SJCRH30 (cell line): Measurements from ENCODE around the gene RABGAP1L. TPM values are rescaled to one million over a fixed set of nuclear protein-coding genes. Genes with fewer than 3 reads are reported as not detected.
A peak's percentile ranks its signal among the peaks of the same experiment; 100 is the strongest.
"Not testable (repeated sequence)": the region's sequence is repeated elsewhere in the genome, so short reads cannot be mapped to it uniquely, and the experiment has no call there.

Experiments
- DNase-seq, 2 experiments: peaks; one replicate each; pipeline ENCODE4 v3.0.0-alpha.2; 2015 to 2020
- H3K27ac ChIP-seq: fragments of 250-450 bp; sonication (Bioruptor Pico); 2 replicates; pipeline ENCODE4 v1.5.1; 2020; ENCODE audit warnings: mild to moderate bottlenecking, moderate library complexity
- H3K27me3 ChIP-seq: fragments of 250-450 bp; sonication (Bioruptor Pico); 2 replicates; pipeline ENCODE4 v1.5.1; 2020; ENCODE audit warnings: mild to moderate bottlenecking, moderate library complexity
- H3K36me3 ChIP-seq: fragments of 250-450 bp; sonication (Bioruptor Pico); 2 replicates; pipeline ENCODE4 v1.5.1; 2020; ENCODE audit warnings: mild to moderate bottlenecking, moderate library complexity
- H3K4me1 ChIP-seq: fragments of 250-450 bp; sonication (Bioruptor Pico); 2 replicates; pipeline ENCODE4 v1.5.1; 2020; ENCODE audit warnings: mild to moderate bottlenecking, moderate library complexity
- H3K4me3 ChIP-seq: fragments of 250-450 bp; sonication (Bioruptor Pico); 2 replicates; pipeline ENCODE4 v1.5.1; 2020; ENCODE audit warnings: mild to moderate bottlenecking, moderate library complexity
- H3K9me3 ChIP-seq: fragments of 250-450 bp; sonication (Bioruptor Pico); replicated peaks from 2 replicates; pipeline ENCODE4 v1.5.1; 2020; ENCODE audit warnings: mild to moderate bottlenecking, moderate library complexity
- total RNA-seq: library from RNA; depleted of rRNA; stranded (reverse); fragments of >200 nt; shearing (Covaris generic); gene quantifications from 2 replicates; pipeline ENCODE4 v1.2.3, GENCODE V29; 2014

The RABGAP1L gene
- total RNA-seq, 1 experiment from 2014 or later, result 22.6 TPM

DNA sequence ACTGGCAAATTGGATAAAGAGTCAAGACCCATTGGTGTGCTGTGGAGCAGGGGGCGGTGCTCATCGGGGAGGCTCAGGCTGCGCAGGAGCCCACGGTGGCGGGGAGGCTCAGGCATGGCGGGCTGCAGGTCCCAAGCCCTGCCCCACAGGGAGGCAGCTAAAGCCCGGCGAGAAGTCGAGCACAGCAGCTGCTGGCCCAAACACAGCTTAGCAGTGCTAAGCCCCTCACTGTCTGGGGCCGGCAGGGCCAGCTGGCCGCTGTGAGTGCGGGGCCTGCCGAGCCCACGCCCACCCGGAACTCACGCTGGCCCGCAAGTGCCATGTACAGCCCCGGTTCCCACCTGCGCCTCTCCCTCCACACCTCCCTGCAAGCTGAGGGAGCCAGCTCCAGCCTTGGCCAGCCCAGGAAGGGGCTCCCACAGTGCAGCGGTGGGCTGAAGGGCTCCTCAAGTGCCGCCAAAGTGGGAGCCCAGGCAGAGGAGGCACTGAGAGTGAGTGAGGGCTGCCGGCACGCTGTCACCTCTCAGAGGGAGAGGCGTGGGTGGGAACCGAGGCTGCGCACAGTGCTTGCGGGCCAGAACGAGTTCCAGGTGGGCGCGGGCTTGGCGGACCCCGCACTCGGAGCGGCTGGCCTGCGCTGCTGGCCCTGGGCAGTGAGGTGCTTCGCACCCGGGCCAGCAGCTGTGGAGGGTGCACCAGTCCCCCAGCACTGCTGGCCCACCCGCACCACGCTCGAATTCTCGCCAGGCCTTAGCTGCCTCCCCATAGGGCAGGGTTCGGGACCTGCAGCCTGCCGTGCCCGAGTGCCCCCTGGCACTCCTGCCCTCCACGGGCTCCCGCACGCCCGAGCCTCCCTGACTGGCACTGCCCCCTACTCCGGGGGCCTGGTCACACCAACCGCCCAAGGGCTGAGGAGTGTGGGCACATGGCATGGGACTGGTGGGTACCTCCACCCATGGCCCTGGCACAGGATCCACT is 551.8 kb downstream of the RABGAP1L start:
- no peak overlapping the region for H3K27ac ChIP-seq
- no peaks in the 10 kb centered on the region for H3K27me3 ChIP-seq
- no peaks in the 10 kb centered on the region for H3K36me3 ChIP-seq
- H3K9me3 ChIP-seq, result no peaks in the 10 kb centered on the region
- no peak overlapping the region for H3K4me3 ChIP-seq
- no peaks in the 10 kb centered on the region for H3K4me1 ChIP-seq
- DNase-seq, result no peak

DNA sequence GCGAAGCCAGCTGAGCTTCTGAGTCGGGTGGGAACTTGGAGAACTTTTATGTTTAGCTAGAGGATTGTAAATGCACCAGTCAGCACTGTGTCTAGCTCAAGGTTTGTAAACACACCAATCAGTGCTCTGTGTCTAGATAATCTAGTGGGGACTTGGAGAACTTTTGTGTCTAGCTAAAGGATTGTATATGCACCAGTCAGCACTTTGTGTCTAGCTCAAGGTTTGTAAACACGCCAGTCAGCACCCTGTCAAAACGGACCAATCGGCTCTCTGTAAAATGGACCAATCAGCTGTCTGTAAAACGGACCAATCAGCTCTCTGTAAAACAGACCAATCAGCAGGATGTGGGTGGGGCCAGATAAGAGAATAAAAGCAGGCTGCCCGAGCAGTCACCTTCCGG is 552.5 kb downstream of the RABGAP1L start:
- H3K9me3 ChIP-seq, DNase-seq, H3K4me3 ChIP-seq, H3K36me3 ChIP-seq, H3K4me1 ChIP-seq, H3K27ac ChIP-seq, H3K27me3 ChIP-seq: not testable (repeated sequence)

- Histone ChIP-seq H3K4me3 (no peak overlapping the region), H3K4me1 (no peaks in the 10 kb centered on the region), H3K36me3 (no peaks in the 10 kb centered on the region), H3K9me3 (no peaks in the 10 kb centered on the region), H3K27ac (no peak overlapping the region), H3K27me3 (no peaks in the 10 kb centered on the region)
- no peak for DNase-seq
Observed at GRCh38 chr1:174712541-174712940, 553.2 kb downstream of the RABGAP1L start.

- no peak overlapping the region for H3K27ac ChIP-seq
- H3K9me3 ChIP-seq, result no peaks in the 10 kb centered on the region
- H3K4me1 ChIP-seq, result no peaks in the 10 kb centered on the region
- H3K36me3 ChIP-seq, result no peaks in the 10 kb centered on the region
- H3K27me3 ChIP-seq, result no peaks in the 10 kb centered on the region
- H3K4me3 ChIP-seq, result no peak overlapping the region
- peak in 1 of 2 experiments; percentile 8 for DNase-seq
Observed at GRCh38 chr1:174713796-174714195, 554.5 kb downstream of the RABGAP1L start.

DNA sequence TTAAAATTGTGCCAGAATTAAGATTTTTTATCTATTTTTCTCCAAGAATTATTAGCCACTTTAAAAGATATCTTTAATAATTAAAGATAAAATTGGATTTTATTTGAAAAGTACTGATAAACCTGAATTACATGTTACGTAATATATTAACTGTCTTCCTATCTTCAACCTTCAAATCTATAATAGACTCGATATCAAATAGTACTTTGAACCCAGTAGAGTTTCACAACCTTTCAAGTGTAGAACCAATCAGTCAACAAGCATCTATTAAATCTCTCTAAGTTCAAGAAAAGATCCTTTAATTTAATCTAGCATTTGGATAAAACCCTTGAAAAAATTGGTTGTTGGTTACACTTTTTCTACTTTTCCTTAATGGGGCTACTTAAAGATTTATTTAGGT is 559.9 kb downstream of the RABGAP1L start:
- DNase-seq, result no peak
- Histone ChIP-seq H3K36me3 (no peaks in the 10 kb centered on the region), H3K9me3 (no peaks in the 10 kb centered on the region), H3K27ac (no peak overlapping the region), H3K4me1 (no peaks in the 10 kb centered on the region), H3K27me3 (no peaks in the 10 kb centered on the region), H3K4me3 (no peak overlapping the region)

DNA sequence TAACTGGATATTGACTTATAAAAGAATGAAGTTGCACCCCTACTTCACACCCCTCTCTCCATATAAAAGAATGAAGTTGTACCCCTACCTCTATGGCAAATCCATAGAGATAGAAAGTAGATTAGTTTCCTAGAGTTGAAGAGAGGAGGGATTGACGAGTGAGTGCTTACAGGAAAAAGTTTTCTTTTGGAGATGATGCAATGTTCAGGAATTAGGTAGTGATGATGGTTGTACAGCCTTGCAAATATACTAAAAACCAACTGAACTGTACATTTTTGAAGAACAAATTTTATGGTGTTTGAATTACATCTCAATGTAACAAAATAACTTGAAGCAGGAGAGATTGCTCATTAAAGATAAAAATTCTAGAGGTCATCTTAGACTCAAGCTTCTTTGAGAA is 561.3 kb downstream of the RABGAP1L start:
- no peak overlapping the region for H3K27ac ChIP-seq
- no peaks in the 10 kb centered on the region for H3K9me3 ChIP-seq
- no peaks in the 10 kb centered on the region for H3K27me3 ChIP-seq
- H3K4me3 ChIP-seq, result no peak overlapping the region
- H3K36me3 ChIP-seq, result no peaks in the 10 kb centered on the region
- no peak for DNase-seq
- H3K4me1 ChIP-seq, result no peaks in the 10 kb centered on the region

GRCh38 chr1:174721246-174721645 is 561.9 kb downstream of the RABGAP1L start:
- Histone ChIP-seq H3K27me3 (no peaks in the 10 kb centered on the region), H3K9me3 (no peaks in the 10 kb centered on the region), H3K4me1 (no peaks in the 10 kb centered on the region), H3K27ac (no peak overlapping the region), H3K36me3 (no peaks in the 10 kb centered on the region), H3K4me3 (no peak overlapping the region)
- DNase-seq, result no peak

DNA sequence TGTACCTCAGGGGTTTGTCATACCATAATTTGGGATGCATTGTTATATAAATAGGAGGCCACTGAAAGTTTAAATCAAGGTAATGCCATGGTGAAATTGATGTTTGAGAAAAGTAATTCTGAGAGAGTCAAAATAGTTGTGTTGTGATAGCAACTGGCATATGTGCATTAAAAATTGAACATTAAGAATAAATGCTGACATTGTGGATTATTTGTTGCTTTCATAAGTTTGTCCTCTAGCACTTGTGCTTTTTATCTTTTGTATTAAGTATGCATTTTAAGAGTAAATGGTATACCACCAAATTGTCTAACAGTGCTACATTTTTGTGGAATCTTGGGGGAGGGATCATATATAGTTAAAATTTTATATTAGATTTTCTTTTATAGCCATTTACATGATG is 564.5 kb downstream of the RABGAP1L start:
- Histone ChIP-seq H3K9me3 (no peaks in the 10 kb centered on the region), H3K36me3 (no peaks in the 10 kb centered on the region), H3K4me3 (no peak overlapping the region), H3K27ac (no peak overlapping the region), H3K4me1 (no peaks in the 10 kb centered on the region), H3K27me3 (no peaks in the 10 kb centered on the region)
- DNase-seq, result no peak

- no peaks in the 10 kb centered on the region for H3K4me1 ChIP-seq
- H3K36me3 ChIP-seq, result no peaks in the 10 kb centered on the region
- H3K27me3 ChIP-seq, result no peaks in the 10 kb centered on the region
Observed at GRCh38 chr1:174724219-174724618, 564.9 kb downstream of the RABGAP1L start.

GRCh38 chr1:174726167-174726879 is 567.0 kb downstream of the RABGAP1L start:
- Histone ChIP-seq H3K9me3 (no peaks in the 10 kb centered on the region), H3K27me3 (no peaks in the 10 kb centered on the region)
- peak in 1 of 2 experiments; percentile 27 for DNase-seq

More at GRCh38 chr1:174724219-174724618, 564.9 kb downstream of the RABGAP1L start:
- Histone ChIP-seq H3K9me3 (no peaks in the 10 kb centered on the region), H3K4me3 (no peak overlapping the region), H3K27ac (no peak overlapping the region)
- DNase-seq, result no peak

GRCh38 chr1:174726880-174727585 is 567.7 kb downstream of the RABGAP1L start:
- Histone ChIP-seq H3K36me3 (no peaks in the 10 kb centered on the region), H3K4me1 (no peaks in the 10 kb centered on the region), H3K9me3 (no peaks in the 10 kb centered on the region), H3K27ac (no peak overlapping the region), H3K27me3 (no peaks in the 10 kb centered on the region), H3K4me3 (no peak overlapping the region)
- DNase-seq, result no peak

More at GRCh38 chr1:174726167-174726879, 567.0 kb downstream of the RABGAP1L start:
- Histone ChIP-seq H3K4me3 (no peak overlapping the region), H3K4me1 (no peaks in the 10 kb centered on the region), H3K36me3 (no peaks in the 10 kb centered on the region), H3K27ac (no peak overlapping the region)

DNA sequence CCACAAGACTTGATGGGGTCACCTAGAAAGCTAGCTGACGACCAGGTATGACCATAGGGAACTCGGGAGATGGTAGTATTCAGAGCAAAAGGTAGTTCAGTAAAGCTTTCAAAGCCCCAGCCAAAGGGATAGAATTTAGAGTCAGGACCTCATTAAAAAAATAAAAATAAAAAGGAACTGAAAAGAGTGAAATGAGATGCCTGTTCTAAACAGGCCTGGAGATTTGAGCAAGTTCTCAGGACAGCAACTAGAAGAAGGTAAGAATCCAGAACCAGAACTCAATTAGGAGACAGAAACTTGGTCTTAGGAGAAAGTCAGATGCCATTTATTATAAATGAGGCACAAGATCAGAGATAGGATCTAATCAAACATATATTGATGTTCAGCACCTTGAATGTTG is 575.0 kb downstream of the RABGAP1L start:
- Histone ChIP-seq H3K4me1 (no peaks in the 10 kb centered on the region), H3K27ac (no peak overlapping the region), H3K9me3 (no peaks in the 10 kb centered on the region), H3K4me3 (no peak overlapping the region), H3K36me3 (no peaks in the 10 kb centered on the region), H3K27me3 (no peaks in the 10 kb centered on the region)
- no peak for DNase-seq

GRCh38 chr1:174736831-174737230 is 577.5 kb downstream of the RABGAP1L start:
- Histone ChIP-seq H3K27ac (no peak overlapping the region), H3K4me3 (no peak overlapping the region), H3K4me1 (no peaks in the 10 kb centered on the region), H3K27me3 (no peaks in the 10 kb centered on the region), H3K36me3 (no peaks in the 10 kb centered on the region), H3K9me3 (no peaks in the 10 kb centered on the region)
- no peak for DNase-seq

DNA sequence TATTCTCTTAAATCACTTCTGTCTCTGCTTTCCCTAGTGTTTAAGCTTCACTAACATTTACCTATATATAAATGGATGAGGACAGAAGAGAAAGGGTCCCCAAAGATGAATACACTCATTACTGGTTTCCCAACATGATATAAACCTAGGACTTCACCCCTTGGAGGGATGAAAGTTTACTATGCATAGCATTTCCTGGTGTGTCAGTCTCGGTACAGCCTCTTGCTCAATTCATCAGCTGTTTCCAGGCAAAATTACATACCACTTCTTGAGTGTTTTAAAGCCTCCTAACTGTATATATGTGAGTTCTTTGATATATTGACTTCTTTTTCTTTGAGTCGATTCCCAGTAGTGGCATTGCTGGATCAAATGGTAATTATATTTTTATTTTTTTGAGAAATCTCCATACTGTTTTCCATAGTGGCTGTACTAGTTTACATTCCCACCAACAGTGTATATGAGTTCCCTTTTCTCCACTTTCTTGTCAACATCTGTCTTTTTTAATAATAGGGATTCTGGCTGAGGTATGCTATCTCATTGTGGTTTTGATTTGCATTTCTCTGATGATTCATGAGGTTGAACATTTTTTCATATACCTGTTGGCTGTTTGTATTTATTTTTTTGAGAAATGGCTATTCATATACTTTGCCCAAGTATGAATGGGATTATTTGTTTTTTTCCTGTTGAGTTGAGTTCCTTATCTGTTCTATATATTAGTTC is 581.1 kb downstream of the RABGAP1L start:
- no peak for DNase-seq
- Histone ChIP-seq H3K27ac (no peak overlapping the region), H3K4me3 (no peak overlapping the region), H3K4me1 (no peaks in the 10 kb centered on the region), H3K36me3 (no peaks in the 10 kb centered on the region), H3K9me3 (no peaks in the 10 kb centered on the region), H3K27me3 (no peaks in the 10 kb centered on the region)
